HG03280 (cell line): ENCODE measurements around the gene GABBR2.
"Not testable (repeated sequence)": the region's sequence is repeated elsewhere in the genome, so short reads cannot be mapped to it uniquely, and the experiment has no call there.

Experiments used
- ATAC-seq: cut with Tn5 transposase; IDR thresholded peaks from one replicate; pipeline ENCODE4 v1.9.1; 2021; ENCODE audit warnings: mild to moderate bottlenecking, moderate library complexity; ENCODE audit not compliant: unreplicated experiment

The GABBR2 gene

GRCh38 chr9:98283143-98283542 is 425.6 kb downstream of the GABBR2 start:
- ATAC-seq = not testable (repeated sequence)

DNA sequence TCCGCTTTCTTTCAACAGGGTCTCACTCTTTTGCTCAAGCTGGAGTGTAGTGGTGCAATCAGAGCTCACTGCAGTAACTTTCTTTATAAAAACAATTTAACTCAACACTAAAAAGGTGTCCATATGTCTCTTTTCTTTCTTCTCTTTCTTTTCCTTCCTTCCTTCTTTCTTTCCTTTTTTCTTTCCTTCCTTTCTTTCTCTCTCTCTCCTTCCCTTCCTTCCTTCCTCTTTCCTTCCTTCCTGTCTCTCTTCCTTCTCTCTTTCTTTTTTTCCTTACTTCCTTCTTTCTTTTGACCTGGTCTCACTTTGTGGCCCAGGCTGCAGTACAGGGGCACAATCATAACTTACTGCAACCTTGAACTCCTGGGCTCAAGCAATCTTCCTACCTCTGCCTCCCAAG is 427.5 kb downstream of the GABBR2 start:
- no peak for ATAC-seq

DNA sequence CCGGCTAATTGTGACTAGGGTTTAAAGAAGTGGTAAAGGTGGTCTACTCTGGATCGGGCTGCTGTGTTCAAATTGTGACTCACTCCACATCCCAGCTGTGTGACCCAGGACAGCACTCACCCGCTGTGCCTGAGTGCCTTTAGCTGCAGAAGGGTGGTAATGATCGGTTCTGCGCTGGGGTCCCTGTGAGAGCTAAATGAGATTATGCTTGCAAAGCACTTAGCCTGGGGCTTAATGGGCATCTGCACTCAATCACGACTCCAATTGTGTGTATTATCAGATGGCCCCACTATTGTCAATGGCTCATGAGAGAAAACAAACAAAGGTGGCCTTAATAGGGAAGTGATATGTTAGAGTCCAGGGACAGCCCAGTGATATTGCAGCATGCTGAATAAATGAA is 428.2 kb downstream of the GABBR2 start:
- no peak for ATAC-seq

- no peak for ATAC-seq
These were observed 428.6 kb downstream of the GABBR2 start for GRCh38 chr9:98280162-98280561.

DNA sequence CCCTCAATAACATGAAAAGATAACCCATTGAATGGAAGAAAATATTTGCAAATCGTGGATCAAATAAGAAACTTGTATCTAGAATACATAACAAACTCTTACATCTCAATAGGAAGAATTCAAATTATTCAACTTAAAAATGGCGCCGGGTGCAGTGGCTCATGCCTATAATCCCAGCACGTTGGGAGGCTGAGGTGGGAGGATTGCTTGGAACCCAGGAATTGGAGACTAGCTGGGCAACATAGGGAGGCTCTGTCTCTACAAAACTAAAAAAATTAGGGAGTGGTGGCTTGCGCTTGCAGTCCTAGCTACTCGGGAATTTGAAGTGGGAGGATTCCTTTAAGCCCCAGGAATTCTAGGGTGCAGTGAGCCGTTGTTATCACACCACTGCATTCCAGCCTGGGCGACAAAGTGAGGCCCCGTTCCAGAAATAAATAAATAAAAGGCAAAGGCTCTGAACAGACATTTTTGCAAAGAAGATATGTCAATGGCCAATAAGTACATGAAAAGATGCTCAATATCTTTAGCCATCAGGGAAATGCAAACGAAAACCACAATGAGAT is 431.7 kb downstream of the GABBR2 start:
- no peak for ATAC-seq

- ATAC-seq = no peak
These were observed 433.6 kb downstream of the GABBR2 start for GRCh38 chr9:98275159-98275558.

DNA sequence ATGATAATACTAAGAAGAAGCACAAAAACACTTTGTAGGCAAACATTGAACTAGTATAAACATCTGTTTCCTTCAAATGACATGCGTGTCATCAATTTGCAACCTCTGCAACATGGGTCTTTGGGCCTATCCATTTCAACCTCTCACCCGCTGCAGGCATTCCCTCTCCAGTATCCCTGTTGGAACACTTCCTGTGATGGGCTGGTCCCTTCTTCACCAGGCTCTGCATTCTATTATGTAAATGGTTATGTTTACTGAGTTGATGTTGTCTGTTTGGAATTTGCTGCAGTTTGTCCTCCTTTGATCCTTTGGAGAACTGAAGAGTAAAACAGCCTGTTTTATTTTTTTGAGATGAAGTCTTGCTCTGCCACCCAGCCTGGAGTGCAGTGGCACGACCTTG is 436.7 kb downstream of the GABBR2 start:
- no peak for ATAC-seq

DNA sequence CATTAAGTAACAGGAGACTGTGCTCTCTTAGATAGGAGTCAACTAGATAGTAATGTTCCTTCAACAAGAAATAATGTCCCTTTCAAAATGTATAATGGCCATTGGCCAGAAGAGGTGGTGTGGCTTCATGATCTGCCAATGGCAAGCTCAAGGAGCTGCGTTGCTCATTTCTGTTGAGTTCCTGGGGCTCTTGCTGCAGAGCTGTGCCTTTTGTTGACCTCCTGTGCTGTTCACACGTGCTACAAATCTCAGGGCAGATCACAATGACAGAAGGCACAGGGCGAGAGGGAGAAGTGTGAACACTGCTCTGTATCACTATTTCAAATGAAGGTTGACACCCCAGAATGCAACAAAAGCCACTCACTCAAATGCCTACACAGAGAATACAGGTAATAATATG is 437.3 kb downstream of the GABBR2 start:
- ATAC-seq = no peak

- not testable (repeated sequence) for ATAC-seq
These were observed 438.5 kb downstream of the GABBR2 start for GRCh38 chr9:98270284-98270683.

DNA sequence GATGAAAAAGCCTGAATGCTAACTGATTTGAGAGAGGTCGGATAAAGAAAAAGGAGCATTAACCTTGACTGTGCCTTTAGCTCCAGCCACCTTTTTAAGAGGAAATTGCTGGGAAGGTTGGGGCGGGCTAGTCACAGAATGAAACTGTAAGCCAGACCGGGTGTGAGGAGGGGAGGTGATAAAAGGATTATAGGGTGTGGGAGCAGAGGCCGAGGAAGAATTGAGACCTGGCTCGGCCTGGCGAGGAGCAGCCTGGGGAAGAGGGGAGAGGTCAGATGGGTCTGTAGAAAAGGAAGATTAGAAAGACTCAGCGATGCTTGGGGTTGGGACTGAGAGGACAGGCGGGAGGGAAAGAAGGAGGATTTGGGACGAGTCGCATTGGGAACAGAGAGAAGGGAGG is 439.1 kb downstream of the GABBR2 start:
- ATAC-seq = not testable (repeated sequence)

DNA sequence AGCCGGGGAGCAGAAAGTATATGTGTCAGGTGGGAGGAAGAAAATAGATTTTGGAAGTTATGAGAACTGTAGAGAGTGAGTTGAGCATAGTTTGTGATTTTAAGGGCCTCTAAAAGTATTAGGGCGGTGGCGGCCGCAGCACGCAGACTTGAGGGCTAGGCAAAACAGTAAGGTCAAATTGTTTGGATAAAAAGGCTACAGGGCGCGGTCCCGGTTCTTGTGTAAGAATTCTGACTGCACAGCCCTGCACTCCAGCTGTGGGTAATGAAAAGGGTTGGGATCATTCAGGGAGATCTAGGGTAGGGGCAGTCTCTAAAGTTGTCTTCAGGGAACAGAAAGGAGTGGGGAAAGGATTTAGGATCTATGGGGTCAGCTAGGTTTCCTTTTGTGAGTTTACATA is 441.2 kb downstream of the GABBR2 start:
- not testable (repeated sequence) for ATAC-seq

DNA sequence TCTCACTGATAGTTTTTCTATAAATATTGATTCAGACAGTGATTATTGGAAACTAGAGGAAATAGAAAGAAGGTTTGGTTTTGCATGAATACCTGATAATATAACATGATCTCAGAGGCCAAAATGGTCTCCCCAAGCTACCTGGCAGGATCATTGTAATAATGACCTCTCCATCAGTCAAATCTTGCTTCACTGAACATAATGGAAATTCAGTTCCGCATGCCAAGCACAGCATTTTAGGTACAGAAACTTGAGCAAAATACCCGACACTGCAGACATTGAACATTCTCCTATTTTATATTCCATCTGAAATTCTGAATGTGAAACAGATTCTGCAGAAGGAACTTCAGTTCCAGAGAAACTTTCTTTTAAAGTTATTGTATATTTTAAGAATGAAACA is 444.2 kb downstream of the GABBR2 start:
- ATAC-seq = no peak

DNA sequence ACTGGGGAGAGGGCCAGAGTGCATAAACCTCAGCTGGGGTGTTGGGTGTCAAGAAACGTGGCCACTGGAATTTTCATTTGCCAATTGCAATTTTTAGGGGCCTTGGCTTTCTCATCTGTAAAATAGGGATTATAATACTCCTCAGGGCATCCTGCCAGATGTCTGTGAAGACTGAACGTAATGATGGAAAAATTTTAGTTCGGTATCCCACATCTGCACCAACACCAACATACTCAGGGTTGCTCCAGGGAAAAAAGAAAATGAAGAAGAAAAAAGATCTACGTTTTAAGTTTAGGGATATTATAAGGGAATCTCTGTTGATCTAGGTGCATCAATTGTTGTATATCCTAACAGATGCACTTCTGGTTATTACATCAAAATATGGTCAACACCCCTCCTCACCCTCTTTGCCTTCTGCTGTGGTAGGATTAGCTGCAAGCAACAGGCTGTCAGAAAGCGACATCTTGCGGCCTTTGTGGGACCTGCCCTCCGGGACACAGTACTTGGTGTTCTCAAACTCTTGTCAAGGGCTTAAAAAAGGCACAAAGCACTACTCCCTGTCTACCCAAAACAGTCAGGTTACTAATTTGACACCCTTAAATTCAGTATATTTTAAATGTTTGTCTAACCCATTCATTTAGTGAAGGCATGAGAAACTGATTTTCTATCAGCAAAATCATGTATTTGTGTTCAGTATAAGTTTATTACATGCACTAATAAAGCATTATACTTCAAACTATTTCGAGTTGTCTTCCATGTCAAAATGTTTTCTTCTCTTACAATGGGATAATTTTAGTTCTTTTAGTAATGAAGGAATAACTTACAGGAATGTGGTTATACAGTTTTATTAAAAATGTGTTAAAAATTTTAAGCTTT is 445.0 kb downstream of the GABBR2 start:
- peak; percentile 90 for ATAC-seq

DNA sequence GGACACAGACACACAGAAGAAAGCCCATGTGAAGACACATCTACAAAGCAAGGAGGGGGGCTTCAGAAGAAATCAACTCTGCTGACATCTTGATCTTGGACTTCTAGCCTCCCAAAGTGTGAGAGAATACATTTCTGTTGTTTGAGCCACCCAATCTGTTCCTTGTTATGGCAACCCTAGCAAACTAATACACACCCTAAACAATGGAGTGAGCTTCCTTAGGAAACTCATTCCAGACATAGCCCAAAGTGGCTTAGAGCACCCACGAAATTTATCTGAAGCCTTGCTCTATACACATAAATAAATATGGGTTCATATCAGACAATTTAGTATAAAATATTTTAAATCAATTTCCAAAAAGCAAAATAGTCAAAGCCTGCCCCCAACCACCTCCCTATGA is 445.7 kb downstream of the GABBR2 start:
- ATAC-seq = no peak

DNA sequence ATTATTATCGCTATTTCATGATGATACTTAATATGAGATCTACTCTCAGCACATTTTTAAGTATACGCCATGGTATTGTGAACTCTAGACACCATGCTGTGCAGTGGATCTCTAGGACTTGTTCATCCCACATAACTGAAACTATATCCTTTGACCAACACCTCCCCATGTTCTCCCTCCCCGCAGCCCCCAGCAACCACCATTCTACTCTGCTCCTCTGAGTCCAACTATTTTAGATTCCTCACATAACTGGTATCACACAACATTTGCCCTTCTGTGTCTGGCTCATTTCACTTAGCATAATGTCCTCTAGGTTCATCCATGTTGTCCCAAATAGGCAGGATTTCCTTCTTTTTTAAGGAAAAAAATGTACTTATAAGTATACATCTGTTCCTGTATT is 446.7 kb downstream of the GABBR2 start:
- no peak for ATAC-seq

DNA sequence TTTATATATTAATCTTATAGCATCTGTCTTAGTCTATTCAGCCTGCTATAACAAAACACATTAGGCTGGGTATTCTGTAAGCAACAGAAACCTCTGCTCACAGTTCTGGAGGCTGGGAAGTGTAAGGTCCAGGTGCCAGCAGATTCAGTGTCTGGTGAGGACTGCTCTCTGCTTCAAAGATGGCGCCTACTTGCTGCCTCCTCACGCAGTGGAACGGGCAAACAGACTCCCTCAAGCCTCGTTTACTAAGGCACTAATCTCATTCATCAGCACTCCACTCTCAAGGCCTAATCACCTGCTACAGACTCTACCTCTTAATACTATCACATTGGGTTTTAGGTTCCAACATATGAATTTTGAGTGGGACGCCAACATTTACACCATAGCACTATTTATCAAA is 448.1 kb downstream of the GABBR2 start:
- no peak for ATAC-seq

- ATAC-seq = no peak
These were observed 448.9 kb downstream of the GABBR2 start for GRCh38 chr9:98259791-98260190.

GRCh38 chr9:98256756-98257155 is 452.0 kb downstream of the GABBR2 start:
- ATAC-seq = no peak

DNA sequence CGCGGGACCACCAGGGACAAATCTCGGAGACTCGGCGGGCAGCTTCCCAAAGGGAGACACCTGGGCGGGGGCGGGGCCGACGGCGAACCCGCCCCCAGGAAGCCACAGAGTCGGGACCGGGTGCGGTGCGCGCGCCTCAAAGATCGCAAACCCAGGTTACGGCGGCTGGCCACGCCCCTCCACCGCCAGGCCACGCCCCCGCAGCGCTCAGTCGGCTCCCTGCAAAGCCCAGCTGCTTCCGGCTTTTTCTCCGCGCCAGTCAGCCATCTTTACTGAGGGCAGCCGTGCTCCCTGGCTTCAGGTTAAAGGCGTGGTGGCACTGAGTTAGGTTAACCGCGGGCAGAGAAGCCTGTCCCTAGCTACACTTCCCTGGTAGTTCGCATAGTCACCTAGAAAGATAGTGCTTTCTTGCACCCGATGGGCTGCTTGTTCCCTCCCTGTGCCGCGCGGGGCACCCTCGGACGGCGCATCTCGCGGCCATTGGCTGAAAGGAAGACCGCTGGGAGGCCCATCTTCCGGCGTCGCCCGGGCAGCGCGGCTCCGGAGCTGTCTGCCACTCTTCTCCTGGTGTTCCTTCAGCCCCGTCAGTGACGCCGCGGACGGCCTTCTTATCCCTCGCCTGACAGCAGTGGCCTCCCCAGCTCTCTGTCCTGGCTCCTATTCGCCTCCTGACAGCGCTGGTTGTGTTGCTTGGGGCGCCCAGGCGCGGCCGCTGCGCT is 453.0 kb downstream of the GABBR2 start, which contains the start of gene TBC1D2:
TBC1D2 (minus strand) TSS at position 72 of the 719 bp plus-strand sequence. CDS start 108 bp downstream, outside the sequence.
- ATAC-seq = peak; percentile 92

DNA sequence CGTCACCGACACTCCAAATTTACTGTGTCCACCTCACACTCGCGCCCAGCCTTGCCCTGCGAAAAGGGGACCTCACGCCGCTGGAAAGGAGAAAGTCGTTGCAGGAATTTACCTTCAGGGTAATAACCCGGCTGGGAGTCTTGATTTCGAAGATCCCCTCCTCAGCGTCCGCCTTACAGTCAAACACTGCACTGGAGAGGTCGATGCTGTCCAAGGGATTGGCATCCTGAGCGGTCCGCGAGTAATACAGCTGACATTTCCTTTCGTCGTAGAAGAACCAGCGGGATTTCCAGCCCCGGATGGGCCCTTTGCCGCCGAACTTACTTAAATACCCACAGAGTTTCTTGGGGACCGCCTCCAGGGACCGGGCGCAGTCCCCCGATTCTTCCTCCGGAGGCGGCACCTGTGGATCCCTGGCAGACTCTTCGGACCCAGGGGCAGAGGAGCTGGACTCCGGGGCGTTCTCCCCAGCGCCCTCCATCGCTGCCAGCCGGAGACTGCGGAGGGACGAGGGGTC is 453.6 kb downstream of the GABBR2 start:
- peak; percentile 3 for ATAC-seq

GRCh38 chr9:98254228-98255060 is 454.3 kb downstream of the GABBR2 start:
- ATAC-seq = no peak
